Ovary (tissue), 10 donors: ENCODE data around the gene CCNA2. TPM values are rescaled to one million over a fixed set of nuclear protein-coding genes. Genes with fewer than 3 reads are reported as not detected.
A peak's percentile ranks its signal among the peaks of the same experiment; 100 is the strongest.

Experiments used
- DNase-seq, 5 donors: peaks; one replicate each; pipeline ENCODE4 v3.0.0-alpha.2; 2019 to 2020
- H3K27ac ChIP-seq, 2 donors: fragments of 200-600 bp; one replicate each; pipeline versions ENCODE4 v1.5.1 to v1.8.0; 2019 to 2022
- H3K27me3 ChIP-seq: fragments of 200-600 bp; one replicate; pipeline ENCODE4 v1.8.0; 2022
- H3K36me3 ChIP-seq: fragments of 200-600 bp; sonication (generic); one replicate; pipeline ENCODE4 v1.5.1; 2019
- H3K4me1 ChIP-seq: one replicate; pipeline ENCODE4 v1.8.1; 2013; ENCODE audit warnings: mild to moderate bottlenecking, moderate library complexity; ENCODE audit not compliant: insufficient read depth
- H3K4me3 ChIP-seq: fragments of 200-600 bp; sonication (generic); one replicate; pipeline ENCODE4 v1.5.1; 2017
- H3K9me3 ChIP-seq, 2 donors: fragments of 200-600 bp in 1 of 2; sonication (generic) in 1 of 2; one replicate each; pipeline versions ENCODE4 v1.5.1 to v1.8.1; 2013 to 2019; ENCODE audit warnings: mild to moderate bottlenecking in 1 of 2, moderate library complexity in 1 of 2
- EP300 ChIP-seq: sonication (generic); formaldehyde crosslinking; IDR thresholded peaks from one replicate; pipeline ENCODE4 v1.6.1; 2017; ENCODE audit warnings: antibody characterized with exemption
- POLR2A ChIP-seq: fragments of 450-650 bp; IDR thresholded peaks from one replicate; pipeline ENCODE4 v1.6.1; 2017; ENCODE audit warnings: antibody characterized with exemption, mild to moderate bottlenecking, moderate library complexity
- WGBS, 3 donors: extraction: QIAGEN DNeasy Blood & Tissue Kit in 1 of 3; methylation state at CpG; one replicate each; pipeline versions ENCODE4 v1.1.5 to v1.1.7; 2013 to 2017; 5-methylcytosine and 5-hydroxymethylcytosine counted together
- intact Hi-C, 4 donors: fragments of 100-400 bp; cut with DNase I; formaldehyde crosslinking; loops; one replicate each; pipeline versions ENCODE4 v1.11.0 to v1.15.1; 2022 to 2023
- long read RNA-seq, 3 donors: library from polyadenylated mRNA in 2 of 3; unstranded in 2 of 3; transcript quantifications; one replicate each; pipeline ENCODE4 v2.0.0 and lab custom pipeline, GENCODE V29; 2021 to 2026
- polyA plus RNA-seq, 2 donors: library from polyadenylated mRNA; stranded (reverse); fragments of 200-250 nt in 1 of 2; fragments of 350-450 nt in 1 of 2; fragmentation: Illumina TruSeq in 1 of 2; extraction: RNeasy Lipid Tissue Mini Kit (QIAGEN cat#74804) in 1 of 2; gene quantifications; one replicate each; pipeline ENCODE4 v1.2.3, GENCODE V29; 2013 to 2014
- total RNA-seq, 7 donors: library from RNA; depleted of rRNA in 2 of 7; stranded (reverse); fragments of >200 nt in 2 of 7; fragmentation: NEBNext Ultra II Directional in 3 of 7; extraction: Animal tissue kit (Norgen Biotek cat#: 25700) in 3 of 7; gene quantifications; one replicate each; pipeline versions ENCODE4 v1.1.0 to v1.2.4, GENCODE V29; 2016 to 2023
- TF ChIP-seq, protein P1 (sequence below), 3 donors: fragments of 450-650 bp in 2 of 3; fragments of 200-600 bp in 1 of 3; IDR thresholded peaks; one replicate each; pipeline versions ENCODE4 v1.5.1 to v1.8.0; 2016 to 2022; ENCODE audit warnings: antibody characterized with exemption in 3 of 3, mild to moderate bottlenecking in 1 of 3
- donor health status: DM: no; HTN: no; CAD: no; lungs with moderate emphysema.
- donor health status: DM: no; HTN: no; CAD: no.
- donor health status: Bipolar disorder and iron deficiency.
- donor health status: DM: yes; HTN: yes; CAD: no.
- donor health status: DM: no; HTN: no; CAD: no.
- donor health status: DM: yes; HTN: yes; CAD: no.

Gene CCNA2
- total RNA-seq, result 1 to 10 TPM in 4 of 7 donors, under 1 TPM in 3; 0.65 to 2.2 (median 1.4) TPM
- polyA plus RNA-seq, result 1 to 10 TPM; 1.2 to 3.3 TPM
- long read RNA-seq, donor 1, partial matches to known transcripts, result 1 of 1 reads
- long read RNA-seq, donor 1, other reads (novel, unspliced or antisense), result 0 of 1 reads
- long read RNA-seq, donor 2, transcript CCNA2-201 (8 exons, 2,797 nt), result major isoform, 15 of 198 reads
- long read RNA-seq, donor 2, partial matches to known transcripts, result 183 of 198 reads
- long read RNA-seq, donor 2, other reads (novel, unspliced or antisense), result 0 of 198 reads
- long read RNA-seq, donor 3, partial matches to known transcripts, result 0 of 3 reads
- long read RNA-seq, donor 3, other reads (novel, unspliced or antisense), result 0 of 3 reads

DNA sequence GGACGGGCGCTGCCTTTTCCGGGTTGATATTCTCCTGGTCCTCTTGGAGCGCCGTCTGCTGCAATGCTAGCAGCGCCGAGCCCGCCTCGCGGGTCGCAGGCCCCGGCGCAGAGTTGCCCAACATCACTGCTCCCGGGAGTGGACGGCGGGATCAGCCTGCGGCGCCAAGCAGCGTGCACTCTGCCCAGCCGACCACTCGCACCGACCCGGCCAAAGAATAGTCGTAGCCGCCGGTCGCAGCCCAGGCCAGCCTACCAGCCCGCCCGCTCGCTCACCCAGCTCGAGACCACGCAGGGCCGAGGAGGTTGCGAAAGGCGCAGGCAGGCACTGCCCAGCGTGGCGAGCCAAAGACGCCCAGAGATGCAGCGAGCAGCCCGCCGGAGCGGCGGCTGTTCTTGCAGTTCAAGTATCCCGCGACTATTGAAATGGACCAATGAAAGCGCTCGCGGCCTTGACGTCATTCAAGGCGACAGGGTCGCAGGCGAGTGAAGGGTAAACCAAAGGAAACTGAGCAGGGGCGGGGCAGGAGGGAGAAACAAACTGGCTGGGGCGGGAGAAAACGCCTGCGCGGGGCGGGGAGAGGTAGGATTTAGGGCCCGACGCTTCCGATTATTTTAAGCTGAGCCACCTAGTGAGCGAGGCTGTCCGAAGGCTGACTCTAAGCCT, at the start of gene CCNA2:
Gene CCNA2 (minus strand): TSS at position 379 of the 666 bp plus-strand sequence. CDS start 255 bp downstream, at position 124.
- Histone ChIP-seq H3K4me1 (no peaks in the 10 kb centered on the region), H3K9me3 (no peaks in the 10 kb centered on the region), H3K36me3 (no peaks in the 10 kb centered on the region), H3K27ac (peak within 1 kb of the TSS in 1 of 2 donors; percentile 63), H3K4me3 (peak within 1 kb of the TSS; percentile 43), H3K27me3 (no peaks in the 10 kb centered on the region)
- WGBS, 3 donors, result 0% methylated on average over 43 to 63 of the region's 63 CpGs
- intact Hi-C loops, result no loop called here
- TF ChIP-seq EP300, result no peak
- TF ChIP-seq, protein P1, sequence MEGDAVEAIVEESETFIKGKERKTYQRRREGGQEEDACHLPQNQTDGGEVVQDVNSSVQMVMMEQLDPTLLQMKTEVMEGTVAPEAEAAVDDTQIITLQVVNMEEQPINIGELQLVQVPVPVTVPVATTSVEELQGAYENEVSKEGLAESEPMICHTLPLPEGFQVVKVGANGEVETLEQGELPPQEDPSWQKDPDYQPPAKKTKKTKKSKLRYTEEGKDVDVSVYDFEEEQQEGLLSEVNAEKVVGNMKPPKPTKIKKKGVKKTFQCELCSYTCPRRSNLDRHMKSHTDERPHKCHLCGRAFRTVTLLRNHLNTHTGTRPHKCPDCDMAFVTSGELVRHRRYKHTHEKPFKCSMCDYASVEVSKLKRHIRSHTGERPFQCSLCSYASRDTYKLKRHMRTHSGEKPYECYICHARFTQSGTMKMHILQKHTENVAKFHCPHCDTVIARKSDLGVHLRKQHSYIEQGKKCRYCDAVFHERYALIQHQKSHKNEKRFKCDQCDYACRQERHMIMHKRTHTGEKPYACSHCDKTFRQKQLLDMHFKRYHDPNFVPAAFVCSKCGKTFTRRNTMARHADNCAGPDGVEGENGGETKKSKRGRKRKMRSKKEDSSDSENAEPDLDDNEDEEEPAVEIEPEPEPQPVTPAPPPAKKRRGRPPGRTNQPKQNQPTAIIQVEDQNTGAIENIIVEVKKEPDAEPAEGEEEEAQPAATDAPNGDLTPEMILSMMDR (IDR thresholded peaks at IDR 0.05), result no peak
- TF ChIP-seq POLR2A, result no peak
- DNase-seq, result peak; percentile 93 to 97 (median 96)

DNA sequence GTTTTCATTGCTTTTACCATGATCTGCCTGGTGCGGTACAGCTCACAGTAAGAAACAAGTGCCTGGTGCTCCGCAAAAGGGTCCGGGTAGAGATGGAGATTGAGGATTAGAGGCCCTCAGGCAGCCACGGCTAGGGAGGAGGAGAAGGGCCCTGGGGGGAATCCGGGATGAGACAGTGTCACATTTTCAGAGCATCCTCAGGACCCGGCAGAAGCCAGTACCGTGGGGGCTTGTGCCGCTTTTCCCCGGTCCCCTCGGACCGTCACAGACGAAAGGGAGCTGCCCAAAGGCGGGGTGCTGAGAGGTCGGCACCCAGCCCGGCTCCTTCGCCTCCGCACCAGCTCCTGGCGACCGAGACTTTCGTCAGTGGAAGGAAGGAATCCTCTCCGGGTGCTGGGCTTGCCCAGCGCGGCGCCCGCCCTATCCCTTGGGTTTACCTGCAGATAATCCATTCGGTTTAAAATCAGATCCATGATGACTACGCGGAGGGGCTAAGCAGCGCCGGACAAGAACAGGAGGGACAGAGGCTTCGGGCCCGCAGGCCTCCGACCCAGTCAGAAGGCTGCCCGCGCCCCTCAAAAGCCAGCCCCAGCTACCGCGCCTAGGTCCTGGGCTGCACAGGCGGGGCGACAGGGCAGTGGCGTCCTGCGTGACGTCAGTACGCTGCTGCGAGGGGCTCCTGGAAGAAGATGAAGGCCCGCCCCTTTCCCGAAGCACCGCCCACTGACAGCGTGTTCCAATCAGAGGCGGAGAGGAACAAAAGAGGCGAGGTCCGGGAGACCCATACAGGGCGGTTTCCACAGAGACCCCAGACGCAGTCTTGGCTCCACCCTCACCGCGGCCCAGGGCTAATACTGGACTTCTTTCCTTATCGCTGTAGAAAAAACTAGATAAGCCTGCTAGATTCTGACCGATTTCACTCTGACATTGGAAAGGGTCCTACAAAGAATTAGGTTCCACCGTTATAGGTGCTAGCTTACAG, 46.4 kb upstream of the CCNA2 start, which contains the start of gene BBS7:
Gene BBS7 (minus strand): TSS at position 634 of the 982 bp plus-strand sequence. CDS start 161 bp downstream, at position 473.
- intact Hi-C loops, result loop anchor here in 1 of 4 donors (5.0 kb wide), 1 partner anchor 173 kb away; the partner anchor contains the start of gene ANXA5
- Histone ChIP-seq H3K4me1 (no peaks in the 10 kb centered on the region), H3K36me3 (no peaks in the 10 kb centered on the region), H3K9me3 (no peaks in the 10 kb centered on the region), H3K27ac (peak within 1 kb of the TSS; percentile 85 to 91), H3K27me3 (no peaks in the 10 kb centered on the region), H3K4me3 (peak within 1 kb of the TSS; percentile 90)
- 0 to 1% (median 1%) methylated on average over 46 to 58 of the region's 58 CpGs for WGBS, 3 donors
- TF ChIP-seq POLR2A, result peak; percentile 91
- no peak for TF ChIP-seq EP300
- peak; percentile 98 to 99 (median 99) for DNase-seq

DNA sequence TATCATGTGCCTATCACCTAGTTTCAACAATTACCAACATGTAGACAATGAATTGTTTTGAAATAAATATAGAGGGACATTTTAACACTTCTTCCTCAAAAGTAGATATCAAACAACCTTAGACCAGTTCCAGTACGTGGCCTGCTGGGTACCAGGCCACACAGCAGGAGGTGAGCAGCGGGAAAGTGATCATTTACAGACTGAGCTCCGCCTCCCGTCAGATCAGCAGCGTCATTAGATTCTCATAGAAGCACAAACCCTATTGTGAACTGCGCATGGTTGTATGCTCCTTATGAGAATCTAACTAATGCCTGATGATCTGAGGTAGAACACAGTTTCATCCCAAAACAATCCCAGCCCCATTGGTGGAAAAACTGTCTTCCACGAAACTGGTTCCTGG, 40.1 kb upstream of the CCNA2 start:
- DNase-seq, result no peak
- TF ChIP-seq, protein P1 (IDR thresholded peaks at IDR 0.05), result no peak
- TF ChIP-seq EP300 (no peak), POLR2A (no peak)
- Histone ChIP-seq H3K27ac (no peak overlapping the region), H3K27me3 (no peaks in the 10 kb centered on the region), H3K4me1 (no peaks in the 10 kb centered on the region), H3K4me3 (no peak overlapping the region), H3K36me3 (no peaks in the 10 kb centered on the region), H3K9me3 (no peaks in the 10 kb centered on the region)
- WGBS, 3 donors, result 62 to 78% (median 68%) methylated on average over 7 of the region's 7 CpGs
- intact Hi-C loops, result no loop called here

DNA sequence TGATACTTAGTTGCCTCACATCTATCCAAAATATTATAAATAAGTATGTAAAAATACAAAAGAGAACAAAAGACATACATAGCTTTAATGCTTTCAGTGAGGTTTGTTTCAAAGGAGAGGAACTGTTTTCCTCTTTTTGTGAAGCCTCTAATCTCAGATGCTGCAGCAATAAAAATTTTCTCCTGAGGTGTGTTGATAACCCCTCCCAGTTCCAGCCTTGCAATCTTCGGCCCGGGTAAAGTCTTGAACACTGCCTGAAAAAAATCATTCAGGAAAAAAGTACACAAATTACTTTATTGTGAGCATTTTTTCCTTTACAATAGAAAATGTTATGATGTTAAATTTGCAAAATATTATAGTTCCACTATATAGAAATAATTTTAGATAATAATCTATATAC, 37.7 kb upstream of the CCNA2 start:
- no peaks in the 10 kb centered on the region for H3K9me3 ChIP-seq
- no peak overlapping the region for H3K27ac ChIP-seq
- TF ChIP-seq, protein P1 (IDR thresholded peaks at IDR 0.05), result no peak
- no peak for TF ChIP-seq EP300
- TF ChIP-seq POLR2A, result no peak
- WGBS, 3 donors, result 89 to 95% (median 94%) methylated on average over 2 of the region's 2 CpGs
- no peaks in the 10 kb centered on the region for H3K36me3 ChIP-seq
- H3K4me1 ChIP-seq, result no peaks in the 10 kb centered on the region
- no peak overlapping the region for H3K4me3 ChIP-seq
- DNase-seq, result no peak
- H3K27me3 ChIP-seq, result no peaks in the 10 kb centered on the region
- intact Hi-C loops, result no loop called here
